Measurements from ENCODE around the gene GRIK5. TPM values are rescaled to one million over a fixed set of nuclear protein-coding genes. Genes with fewer than 3 reads are reported as not detected.

The GRIK5 gene, protein sequence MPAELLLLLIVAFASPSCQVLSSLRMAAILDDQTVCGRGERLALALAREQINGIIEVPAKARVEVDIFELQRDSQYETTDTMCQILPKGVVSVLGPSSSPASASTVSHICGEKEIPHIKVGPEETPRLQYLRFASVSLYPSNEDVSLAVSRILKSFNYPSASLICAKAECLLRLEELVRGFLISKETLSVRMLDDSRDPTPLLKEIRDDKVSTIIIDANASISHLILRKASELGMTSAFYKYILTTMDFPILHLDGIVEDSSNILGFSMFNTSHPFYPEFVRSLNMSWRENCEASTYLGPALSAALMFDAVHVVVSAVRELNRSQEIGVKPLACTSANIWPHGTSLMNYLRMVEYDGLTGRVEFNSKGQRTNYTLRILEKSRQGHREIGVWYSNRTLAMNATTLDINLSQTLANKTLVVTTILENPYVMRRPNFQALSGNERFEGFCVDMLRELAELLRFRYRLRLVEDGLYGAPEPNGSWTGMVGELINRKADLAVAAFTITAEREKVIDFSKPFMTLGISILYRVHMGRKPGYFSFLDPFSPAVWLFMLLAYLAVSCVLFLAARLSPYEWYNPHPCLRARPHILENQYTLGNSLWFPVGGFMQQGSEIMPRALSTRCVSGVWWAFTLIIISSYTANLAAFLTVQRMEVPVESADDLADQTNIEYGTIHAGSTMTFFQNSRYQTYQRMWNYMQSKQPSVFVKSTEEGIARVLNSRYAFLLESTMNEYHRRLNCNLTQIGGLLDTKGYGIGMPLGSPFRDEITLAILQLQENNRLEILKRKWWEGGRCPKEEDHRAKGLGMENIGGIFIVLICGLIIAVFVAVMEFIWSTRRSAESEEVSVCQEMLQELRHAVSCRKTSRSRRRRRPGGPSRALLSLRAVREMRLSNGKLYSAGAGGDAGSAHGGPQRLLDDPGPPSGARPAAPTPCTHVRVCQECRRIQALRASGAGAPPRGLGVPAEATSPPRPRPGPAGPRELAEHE
- total RNA-seq (0.53 and 2.2 TPM in 2 replicates), polyA plus RNA-seq (0.80 and 1.0 TPM in 2 replicates), polyA minus RNA-seq (0.49 and 1.3 TPM in 2 replicates), Bru-seq, nascent RNA (percentile 26 among the genes with signal in this experiment), BruChase-seq, experiment 1, labeled RNA remaining after a 6-hour chase (percentile 16 among the genes with signal in this experiment), BruChase-seq, experiment 2, labeled RNA remaining after a 2-hour chase (percentile 14 among the genes with signal in this experiment)
- 0.72 and 0.97 TPM in 2 replicates for polyA plus RNA-seq (2011; cell fraction: cytosol; rRNA removed)
- polyA plus RNA-seq (2011; cell fraction: nucleus; rRNA removed): 1.8 and 2.9 TPM in 2 replicates
- 0.23 and 0.25 TPM in 2 replicates for polyA plus RNA-seq (2012)
- polyA minus RNA-seq (2011; cell fraction: cytosol; rRNA and poly(A)+ RNA removed): not detected
- polyA minus RNA-seq (2011; cell fraction: nucleus; rRNA and poly(A)+ RNA removed): 0.63 and 1.1 TPM in 2 replicates
- long read RNA-seq, partial matches to known transcripts: 0 of 1 reads
- long read RNA-seq, other reads (novel, unspliced or antisense): 1 of 1 reads

DNA sequence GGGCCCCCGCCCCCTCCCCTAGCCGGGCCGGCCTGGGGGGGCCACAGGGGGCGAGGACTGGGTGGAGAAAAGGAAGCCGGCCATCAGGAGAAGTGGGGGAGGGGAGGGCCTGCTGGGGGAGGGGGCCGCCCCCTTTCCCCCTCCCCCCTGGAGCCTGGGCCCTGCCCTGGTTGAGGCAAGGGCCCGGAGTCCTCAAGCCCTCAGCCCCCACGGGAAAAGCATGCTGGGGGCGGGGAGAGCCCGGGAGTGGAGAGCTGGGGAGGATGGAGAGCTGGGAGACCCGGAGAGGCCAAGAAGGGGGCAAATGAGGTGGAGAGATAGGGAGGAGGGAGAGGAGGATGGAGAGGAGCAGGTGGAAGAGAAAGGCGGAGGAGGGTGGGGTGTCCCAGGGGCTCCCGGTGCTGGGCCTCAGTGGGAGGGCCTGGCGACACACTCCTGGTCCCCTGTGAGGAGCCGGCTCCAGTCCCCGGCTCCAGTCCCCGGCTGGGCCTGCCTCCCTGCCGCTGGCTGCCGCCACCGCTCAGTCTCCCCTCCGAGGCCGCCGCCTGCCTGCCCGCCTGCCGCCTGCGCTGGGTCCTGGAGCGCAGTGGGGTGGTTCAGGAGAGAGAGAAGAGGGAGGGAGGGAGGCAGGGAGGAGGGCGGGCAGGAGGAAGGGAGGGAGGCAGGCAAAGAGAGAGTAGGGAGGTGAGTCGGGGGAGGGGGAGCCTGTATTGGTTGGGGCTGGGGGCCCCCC is at the start of gene GRIK5:
Gene GRIK5 (minus strand): TSS at position 588 of the 733 bp plus-strand sequence. CDS start 4,436 bp downstream, outside the sequence.
- H3K9ac ChIP-seq (replicated peaks; ENCODE audit: extremely low read depth, insufficient read depth, low read length): no peak within 1 kb of the TSS
- dilution Hi-C loops (cut with MboI; ENCODE audit: extremely low pct_ligation_motif_present, low sequenced_read_pairs): no loop called here
- H3K4me2 ChIP-seq (ENCODE audit: insufficient read depth, low read length): no peak within 1 kb of the TSS
- H4K20me1 ChIP-seq (replicated peaks; ENCODE audit: control insufficient read depth, extremely low read depth, insufficient read depth, low read length): no peaks in the 10 kb centered on the region
- no TSS peak for BruUV-seq (replicated peaks)
- H3K36me3 ChIP-seq (ENCODE audit: control insufficient read depth in 2 of 2, extremely low read depth in 1 of 2, insufficient read depth in 2 of 2, low read length in 2 of 2): no peaks in the 10 kb centered on the region
- FAIRE-seq (no peak), DNase-seq (ENCODE audit: low read depth, low spot score) (no peak)
- H3K9me1 ChIP-seq (replicated peaks; ENCODE audit: control insufficient read depth, extremely low read depth, insufficient read depth, low read length): no peaks in the 10 kb centered on the region
- TF ChIP-seq GATA2 (IDR thresholded peaks at IDR 0.05; ENCODE audit: insufficient read depth, insufficient read length, low read depth, low read length) (no peak), EZH2 (IDR thresholded peaks at IDR 0.05; ENCODE audit: borderline replicate concordance, low read depth, low read length, severe bottlenecking) (peak; percentile 3)
- POLR2A ChIA-PET: no interaction called here
- H3K9me3 ChIP-seq (replicated peaks; ENCODE audit: control insufficient read depth, insufficient read depth, low read length): no peaks in the 10 kb centered on the region
- H3K27me3 ChIP-seq (ENCODE audit: control insufficient read depth in 2 of 2, insufficient read depth in 2 of 2, low read length in 2 of 2): peaks cover 29 to 31% of the 10 kb centered on the region in 2 experiments
- peak within 1 kb of the TSS in 1 of 3 experiments; percentile 31 for H3K4me3 ChIP-seq (replicated peaks in 1 of 3; ENCODE audit: insufficient read depth in 1 of 3, low read depth in 1 of 3, low read length in 3 of 3)
- no peaks in the 10 kb centered on the region for H3K4me1 ChIP-seq (ENCODE audit: control insufficient read depth, extremely low read depth, insufficient read depth, low read length)
- peak within 1 kb of the TSS; percentile 41 for H2AFZ ChIP-seq (ENCODE audit: low read depth, low read length)
- intact Hi-C loops (cut with micrococcal nuclease): no loop called here
- H3K79me2 ChIP-seq (ENCODE audit: control insufficient read depth, insufficient read depth, low read length): no peaks in the 10 kb centered on the region
- H3K27ac ChIP-seq (ENCODE audit: insufficient read depth, low read depth, low read length): no peak within 1 kb of the TSS
- CTCF ChIA-PET: no interaction called here

All from endothelial cell of umbilical vein (primary cell).